K562 treated with DMSO at 1 percent for 48 hours (cell line): Measurements from ENCODE around the gene TPRKB. TPM values are rescaled to one million over a fixed set of nuclear protein-coding genes. Genes with fewer than 3 reads are reported as not detected.

ENCODE experiments used
- total RNA-seq: library from RNA; unstranded; fragments of 300-600 nt; gene quantifications from 2 replicates; pipeline ENCODE4 v1.2.3, GENCODE V29; 2022; ENCODE audit warnings: low replicate concordance; ENCODE audit errors: extremely low read depth

Gene TPRKB
- not detected in 2 replicates for total RNA-seq

GRCh38 chr2:73736855-73737779, at the start of gene TPRKB:
Gene TPRKB (minus strand): TSS chr2:73737345. CDS start chr2:73734569, 2,776 bp downstream.

GRCh38 chr2:73783883-73784282, 46.7 kb upstream of the TPRKB start, which contains the start of gene C2orf78:
Gene C2orf78 (plus strand): TSS chr2:73784183. CDS start chr2:73784310, 127 bp downstream.

GRCh38 chr2:73779467-73780236, 42.5 kb upstream of the TPRKB start, which contains the start of gene DUSP11:
Gene DUSP11 (minus strand): TSS chr2:73780103. CDS start chr2:73779974, 129 bp downstream.

Other genes starting within 250 kb of the TPRKB start
- gene NAT8, start 94.9 kb downstream of the TPRKB start, total RNA-seq: not detected in 2 replicates
- gene DUSP11, start 42.8 kb upstream of the TPRKB start, total RNA-seq: not detected in 2 replicates
- not detected in 2 replicates for gene C2orf78, start 46.8 kb upstream of the TPRKB start, total RNA-seq
- gene STAMBP, start 91.6 kb upstream of the TPRKB start, total RNA-seq: not detected in 2 replicates
- not detected in 2 replicates for gene ACTG2, start 155.7 kb upstream of the TPRKB start, total RNA-seq
- not detected in 2 replicates for gene DGUOK, start 189.5 kb upstream of the TPRKB start, total RNA-seq
- gene TET3, start 247.6 kb upstream of the TPRKB start, total RNA-seq: not detected in 2 replicates